ENCODE measurements around the gene CCDC3. TPM values are rescaled to one million over a fixed set of nuclear protein-coding genes. Genes with fewer than 3 reads are reported as not detected.

Gene CCDC3
- total and polyA plus RNA-seq, 2 experiments from 2014 or later = 4.3 to 6.7 TPM

- Histone ChIP-seq H3K4me3 (no peak overlapping the region), H3K9me3 (ENCODE audit: low read depth) (no peaks in the 10 kb centered on the region), H3K36me3 (no peaks in the 10 kb centered on the region), H3K27ac (no peak overlapping the region), H3K4me1 (ENCODE audit: low read depth) (no peaks in the 10 kb centered on the region), H3K27me3 (no peaks in the 10 kb centered on the region)
- DNase-seq (ENCODE audit: low read depth in 1 of 2, low spot score in 1 of 2) = no peak
- TF ChIP-seq, protein P1, sequence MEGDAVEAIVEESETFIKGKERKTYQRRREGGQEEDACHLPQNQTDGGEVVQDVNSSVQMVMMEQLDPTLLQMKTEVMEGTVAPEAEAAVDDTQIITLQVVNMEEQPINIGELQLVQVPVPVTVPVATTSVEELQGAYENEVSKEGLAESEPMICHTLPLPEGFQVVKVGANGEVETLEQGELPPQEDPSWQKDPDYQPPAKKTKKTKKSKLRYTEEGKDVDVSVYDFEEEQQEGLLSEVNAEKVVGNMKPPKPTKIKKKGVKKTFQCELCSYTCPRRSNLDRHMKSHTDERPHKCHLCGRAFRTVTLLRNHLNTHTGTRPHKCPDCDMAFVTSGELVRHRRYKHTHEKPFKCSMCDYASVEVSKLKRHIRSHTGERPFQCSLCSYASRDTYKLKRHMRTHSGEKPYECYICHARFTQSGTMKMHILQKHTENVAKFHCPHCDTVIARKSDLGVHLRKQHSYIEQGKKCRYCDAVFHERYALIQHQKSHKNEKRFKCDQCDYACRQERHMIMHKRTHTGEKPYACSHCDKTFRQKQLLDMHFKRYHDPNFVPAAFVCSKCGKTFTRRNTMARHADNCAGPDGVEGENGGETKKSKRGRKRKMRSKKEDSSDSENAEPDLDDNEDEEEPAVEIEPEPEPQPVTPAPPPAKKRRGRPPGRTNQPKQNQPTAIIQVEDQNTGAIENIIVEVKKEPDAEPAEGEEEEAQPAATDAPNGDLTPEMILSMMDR (IDR thresholded peaks at IDR 0.05; ENCODE audit: low read depth, low read length) = no peak
Observed at GRCh38 chr10:12919574-12919973, 81.9 kb downstream of the CCDC3 start.

GRCh38 chr10:12916587-12916986 lies 84.9 kb downstream of the CCDC3 start:
- Histone ChIP-seq H3K4me3 (no peak overlapping the region), H3K9me3 (ENCODE audit: low read depth) (no peaks in the 10 kb centered on the region), H3K27ac (no peak overlapping the region), H3K4me1 (ENCODE audit: low read depth) (no peaks in the 10 kb centered on the region), H3K36me3 (no peaks in the 10 kb centered on the region), H3K27me3 (no peaks in the 10 kb centered on the region)
- no peak for DNase-seq (ENCODE audit: low read depth in 1 of 2, low spot score in 1 of 2)
- TF ChIP-seq, protein P1 (IDR thresholded peaks at IDR 0.05; ENCODE audit: low read depth, low read length) = no peak

DNA sequence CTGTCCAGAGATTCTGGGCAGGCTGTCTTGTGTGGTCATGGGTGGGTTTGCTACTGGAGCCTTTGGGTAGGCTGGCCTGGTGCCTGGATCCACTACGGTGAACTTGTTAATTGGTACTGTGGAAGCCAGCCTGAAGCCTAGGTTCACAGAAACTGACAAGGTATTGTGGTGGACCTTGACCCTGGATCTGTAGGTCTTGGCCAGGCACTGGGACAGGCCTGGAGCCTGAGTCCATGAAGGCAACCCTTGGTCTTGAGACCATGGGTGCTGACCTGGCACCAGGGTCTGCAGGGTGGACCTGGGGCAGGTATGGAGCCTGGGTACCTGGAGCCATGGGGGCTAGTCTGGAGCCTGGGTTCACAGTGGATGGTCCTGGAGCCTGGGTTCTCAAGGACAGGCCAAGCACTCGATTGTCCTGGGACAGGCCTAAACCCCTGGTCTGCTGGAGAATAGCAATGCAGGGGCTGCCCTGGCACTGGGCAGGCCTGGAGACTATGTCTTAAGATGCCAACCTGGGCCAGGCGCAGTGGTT lies 85.8 kb downstream of the CCDC3 start:
- Histone ChIP-seq H3K27ac (no peak overlapping the region), H3K4me3 (no peak overlapping the region), H3K9me3 (ENCODE audit: low read depth) (no peaks in the 10 kb centered on the region), H3K27me3 (no peaks in the 10 kb centered on the region), H3K36me3 (no peaks in the 10 kb centered on the region), H3K4me1 (ENCODE audit: low read depth) (no peaks in the 10 kb centered on the region)
- TF ChIP-seq, protein P1 (IDR thresholded peaks at IDR 0.05; ENCODE audit: low read depth, low read length) = no peak
- no peak for DNase-seq (ENCODE audit: low read depth in 1 of 2, low spot score in 1 of 2)

DNA sequence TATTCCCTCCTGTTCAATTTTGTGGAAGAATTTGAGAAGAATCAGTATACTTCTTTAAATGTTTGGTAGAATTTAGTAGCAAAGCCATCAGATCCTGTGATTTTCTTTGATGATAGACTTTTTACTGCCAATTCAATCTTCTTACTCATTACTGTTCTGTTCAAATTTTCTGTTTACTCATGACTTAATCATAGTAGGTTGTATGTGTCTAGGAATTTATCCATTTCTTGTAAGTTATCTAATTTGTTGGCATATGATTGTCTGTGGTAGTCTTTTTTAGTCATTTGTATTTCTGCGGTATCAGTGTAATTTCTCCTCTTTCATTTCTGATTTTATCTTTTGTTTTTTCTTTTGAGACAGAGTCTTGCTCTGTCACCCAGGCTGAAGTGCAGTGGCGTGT lies 87.4 kb downstream of the CCDC3 start:
- no peaks in the 10 kb centered on the region for H3K36me3 ChIP-seq
- no peaks in the 10 kb centered on the region for H3K4me1 ChIP-seq (ENCODE audit: low read depth)
- H3K4me3 ChIP-seq = no peak overlapping the region
- TF ChIP-seq, protein P1 (IDR thresholded peaks at IDR 0.05; ENCODE audit: low read depth, low read length) = no peak
- DNase-seq (ENCODE audit: low read depth in 1 of 2, low spot score in 1 of 2) = no peak
- H3K9me3 ChIP-seq (ENCODE audit: low read depth) = no peaks in the 10 kb centered on the region
- H3K27ac ChIP-seq = no peak overlapping the region
- no peaks in the 10 kb centered on the region for H3K27me3 ChIP-seq

DNA sequence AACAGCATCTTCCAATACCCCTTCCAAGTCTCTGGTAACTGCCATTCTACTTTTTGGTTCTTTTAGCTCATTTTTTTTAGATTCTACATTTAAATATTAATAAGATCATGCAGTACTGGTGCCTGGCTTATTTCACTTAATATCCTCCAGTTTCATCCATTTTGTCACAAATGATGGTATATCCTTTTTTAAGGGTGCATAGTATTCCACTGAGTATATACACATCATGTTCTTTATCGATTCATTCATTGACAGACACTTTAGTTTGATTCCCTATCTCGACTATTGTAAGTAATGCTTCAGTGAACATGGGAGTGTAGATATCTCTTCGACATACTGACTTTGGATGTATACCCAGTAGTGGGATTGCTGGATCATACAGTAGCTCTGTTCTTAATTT lies 89.7 kb downstream of the CCDC3 start:
- no peaks in the 10 kb centered on the region for H3K36me3 ChIP-seq
- no peak overlapping the region for H3K27ac ChIP-seq
- H3K4me3 ChIP-seq = no peak overlapping the region
- H3K27me3 ChIP-seq = no peaks in the 10 kb centered on the region
- no peak for DNase-seq (ENCODE audit: low read depth in 1 of 2, low spot score in 1 of 2)
- H3K9me3 ChIP-seq (ENCODE audit: low read depth) = no peaks in the 10 kb centered on the region
- TF ChIP-seq, protein P1 (IDR thresholded peaks at IDR 0.05; ENCODE audit: low read depth, low read length) = no peak
- no peaks in the 10 kb centered on the region for H3K4me1 ChIP-seq (ENCODE audit: low read depth)

DNA sequence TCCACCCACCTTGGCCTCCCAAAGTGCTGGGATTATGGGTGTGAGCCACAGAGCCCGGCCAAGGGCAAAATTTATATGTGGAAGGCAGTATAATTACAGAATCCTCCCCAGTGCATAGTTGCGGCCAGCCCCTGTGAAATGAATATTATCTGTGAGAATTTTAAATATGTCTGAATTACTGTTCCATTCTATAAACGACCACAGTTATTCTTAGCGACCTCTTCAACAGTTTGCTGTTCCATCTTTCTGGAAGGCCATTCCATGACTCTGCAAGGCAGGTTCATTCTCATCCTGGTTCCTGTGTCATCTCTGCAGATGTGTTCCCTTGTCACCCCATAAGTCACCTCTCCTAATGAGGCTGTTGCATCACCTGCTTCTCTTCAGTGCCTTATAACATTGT lies 90.7 kb downstream of the CCDC3 start:
- TF ChIP-seq, protein P1 (IDR thresholded peaks at IDR 0.05; ENCODE audit: low read depth, low read length) = no peak
- Histone ChIP-seq H3K4me3 (no peak overlapping the region), H3K27me3 (no peaks in the 10 kb centered on the region), H3K4me1 (ENCODE audit: low read depth) (no peaks in the 10 kb centered on the region), H3K9me3 (ENCODE audit: low read depth) (no peaks in the 10 kb centered on the region), H3K27ac (no peak overlapping the region), H3K36me3 (no peaks in the 10 kb centered on the region)
- no peak for DNase-seq (ENCODE audit: low read depth in 1 of 2, low spot score in 1 of 2)
